ENCODE results near the gene ITGAL.
"Not testable (repeated sequence)": the region's sequence is repeated elsewhere in the genome, so short reads cannot be mapped to it uniquely, and the experiment has no call there.

ITGAL gene

DNA sequence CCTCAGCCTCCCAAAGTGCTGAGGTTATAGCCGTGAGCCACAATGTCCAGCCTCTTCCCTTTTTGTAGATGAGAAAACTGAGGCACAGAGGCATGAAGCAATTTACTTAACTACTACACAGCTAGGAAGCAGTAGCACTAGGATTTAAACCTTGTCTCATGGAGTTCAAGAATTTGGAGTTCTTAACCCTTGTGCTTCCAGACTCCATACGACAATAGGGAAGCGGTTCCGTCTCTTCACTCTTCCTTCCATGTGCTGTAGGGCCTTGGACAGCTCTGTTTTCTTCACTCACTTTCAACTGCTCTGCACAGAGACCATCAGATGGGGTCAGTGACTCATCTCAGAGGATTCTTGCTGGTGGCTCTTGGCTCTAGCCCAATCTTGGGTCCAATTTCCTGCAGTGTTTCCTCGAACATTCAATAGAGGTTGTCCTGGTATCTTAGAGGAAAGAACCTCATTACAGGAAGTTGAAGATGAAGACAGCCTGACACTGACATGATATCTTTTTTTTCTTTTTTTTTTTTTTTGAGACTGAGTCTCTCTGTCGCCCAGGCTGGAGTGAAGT is 19.3 kb downstream of the ITGAL start:
- DNase-seq (ENCODE audit: low spot score) = no peak

DNA sequence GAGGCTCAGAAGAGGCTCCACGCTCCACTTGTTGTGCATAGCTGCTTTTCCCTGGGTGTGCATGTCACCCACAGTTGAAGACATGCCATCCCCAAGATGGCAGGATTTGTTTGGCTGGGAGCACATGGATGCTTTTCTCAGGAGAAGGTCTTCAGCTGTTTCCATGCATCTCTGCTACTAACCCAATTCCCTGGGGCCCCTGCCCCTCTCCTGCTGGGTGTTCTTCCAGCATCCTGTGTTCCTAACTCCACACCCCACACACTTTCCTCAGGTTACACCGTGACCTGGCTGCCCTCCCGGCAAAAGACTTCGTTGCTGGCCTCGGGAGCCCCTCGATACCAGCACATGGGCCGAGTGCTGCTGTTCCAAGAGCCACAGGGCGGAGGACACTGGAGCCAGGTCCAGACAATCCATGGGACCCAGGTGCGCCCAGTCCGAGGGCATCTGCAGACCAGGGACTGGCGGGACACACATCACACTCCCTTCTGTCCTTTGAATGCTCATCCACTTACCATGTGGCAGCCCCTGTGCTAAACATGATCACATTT is 21.5 kb downstream of the ITGAL start:
- no peak for DNase-seq (ENCODE audit: low spot score)

GRCh38 chr16:30494709-30495108 is 22.2 kb downstream of the ITGAL start:
- DNase-seq (ENCODE audit: low spot score) = no peak

DNA sequence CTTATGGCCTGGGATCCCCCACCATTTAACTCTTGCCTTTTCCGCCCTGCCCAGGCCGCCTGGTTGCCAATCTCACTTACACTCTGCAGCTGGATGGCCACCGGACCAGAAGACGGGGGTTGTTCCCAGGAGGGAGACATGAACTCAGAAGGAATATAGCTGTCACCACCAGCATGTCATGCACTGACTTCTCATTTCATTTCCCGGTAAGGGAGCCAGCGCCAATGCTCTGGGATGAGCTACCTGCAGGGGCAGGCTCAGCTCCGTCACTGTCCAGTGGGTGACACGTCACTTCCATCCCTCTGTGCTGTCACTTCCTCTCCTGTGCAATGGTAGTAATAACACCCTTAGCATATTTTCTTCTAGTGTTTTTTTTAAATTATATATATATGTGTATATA is 26.7 kb downstream of the ITGAL start:
- DNase-seq (ENCODE audit: low spot score) = no peak

DNA sequence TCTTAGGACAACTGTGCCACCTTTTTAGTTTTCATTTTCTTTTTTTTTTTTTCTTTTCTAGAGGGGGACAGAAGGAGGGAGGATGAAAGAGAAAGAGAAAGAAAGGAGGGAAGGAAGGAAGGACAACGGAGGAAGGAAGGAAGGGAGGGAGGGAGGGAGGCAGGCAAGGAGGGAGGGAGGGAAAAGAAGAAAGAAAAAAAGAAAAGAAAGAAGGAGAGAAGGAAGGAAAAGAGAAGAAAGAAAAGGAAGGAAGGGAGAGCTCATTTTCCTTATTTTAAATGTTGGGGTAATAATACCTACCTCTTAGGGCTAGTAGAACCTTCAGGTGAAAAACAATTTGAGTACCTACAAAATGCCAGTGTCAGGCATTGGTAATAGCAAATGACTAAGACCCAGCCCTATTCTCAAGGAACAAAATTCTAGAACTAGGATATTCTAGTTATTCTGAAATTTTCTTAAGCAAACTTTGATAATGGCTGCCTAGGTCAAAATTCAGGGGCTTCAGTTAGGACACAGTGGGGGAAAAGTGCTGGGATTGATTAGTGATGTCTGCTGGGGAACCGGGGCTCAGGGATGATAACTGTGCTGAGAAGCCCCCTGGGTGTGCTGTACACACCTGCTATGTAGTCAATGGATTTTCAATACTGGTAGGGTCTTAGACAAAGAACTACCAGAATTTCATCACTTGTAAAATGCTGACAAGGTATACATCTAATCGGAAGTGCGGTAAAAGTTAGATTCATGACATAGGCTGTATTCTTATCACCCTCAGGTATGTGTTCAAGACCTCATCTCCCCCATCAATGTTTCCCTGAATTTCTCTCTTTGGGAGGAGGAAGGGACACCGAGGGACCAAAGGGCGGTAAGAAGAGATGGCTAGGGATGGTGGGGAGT is 31.1 kb downstream of the ITGAL start:
- no peak for DNase-seq (ENCODE audit: low spot score)

DNA sequence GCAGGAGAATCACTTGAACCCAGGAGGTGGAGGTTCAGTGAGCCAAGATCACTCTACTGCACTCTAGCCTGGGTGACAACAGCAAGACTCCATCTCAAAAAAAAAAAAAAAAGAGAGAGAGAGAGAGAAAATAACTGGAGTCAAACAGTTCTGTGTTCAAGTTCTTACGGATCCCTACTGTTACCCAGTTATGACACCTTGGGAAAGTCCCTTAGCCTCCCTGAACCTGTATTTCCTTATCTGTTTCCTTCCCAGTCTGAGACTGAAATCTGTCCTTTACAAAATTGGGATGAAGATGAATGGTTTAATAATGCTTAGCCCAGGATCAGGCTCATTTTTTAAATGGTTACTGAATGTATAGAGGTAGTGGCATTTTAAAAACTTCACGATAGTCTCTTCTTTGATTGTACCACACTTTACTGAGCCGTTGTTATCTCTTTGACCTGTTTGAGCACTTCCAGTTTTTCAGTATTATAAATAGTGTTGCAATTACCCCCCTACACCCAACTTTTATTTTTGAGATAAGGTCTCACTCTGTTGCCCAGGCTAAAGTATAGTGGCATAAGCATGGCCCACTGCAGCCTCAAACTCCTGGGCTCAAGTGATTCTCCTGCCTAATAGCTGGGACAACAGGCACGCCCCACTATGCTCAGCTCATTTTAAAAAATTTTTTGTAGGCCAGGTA is 36.7 kb downstream of the ITGAL start:
- DNase-seq (ENCODE audit: low spot score) = no peak

GRCh38 chr16:30510376-30510938 is 37.9 kb downstream of the ITGAL start:
- no peak for DNase-seq (ENCODE audit: low spot score)

GRCh38 chr16:30511509-30511908 is 39.0 kb downstream of the ITGAL start:
- no peak for DNase-seq (ENCODE audit: low spot score)

- DNase-seq (ENCODE audit: low spot score) = no peak
Observed at GRCh38 chr16:30515275-30515674, 42.7 kb downstream of the ITGAL start.

DNA sequence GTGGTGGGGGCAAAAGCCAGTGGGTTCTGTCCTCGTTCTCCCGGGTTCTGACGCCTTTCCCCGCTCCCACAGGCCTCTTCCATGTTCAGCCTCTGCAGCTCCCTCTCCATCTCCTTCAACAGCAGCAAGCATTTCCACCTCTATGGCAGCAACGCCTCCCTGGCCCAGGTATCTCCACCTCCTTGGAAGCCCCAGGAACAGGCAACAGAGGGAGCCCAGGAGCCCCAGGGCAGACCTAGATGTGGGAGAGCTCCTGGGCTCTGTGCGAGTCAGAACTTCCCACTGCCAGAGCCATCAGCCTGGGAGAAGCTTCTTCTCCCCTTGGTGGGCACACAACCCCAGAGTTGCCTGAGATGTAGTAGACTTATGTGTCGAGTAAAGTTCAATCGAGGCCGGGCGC is 46.0 kb downstream of the ITGAL start:
- DNase-seq (ENCODE audit: low spot score) = no peak

- DNase-seq (ENCODE audit: low spot score) = no peak
Observed at GRCh38 chr16:30519120-30520049, 46.8 kb downstream of the ITGAL start.

- DNase-seq (ENCODE audit: low spot score) = no peak
Observed at GRCh38 chr16:30521476-30521872, 48.9 kb downstream of the ITGAL start.

GRCh38 chr16:30521873-30522641 is 49.5 kb downstream of the ITGAL start:
- DNase-seq (ENCODE audit: low spot score) = no peak

- not testable (repeated sequence) for DNase-seq (ENCODE audit: low spot score)
Observed at GRCh38 chr16:30522702-30523463, 50.3 kb downstream of the ITGAL start.

- no peak for DNase-seq (ENCODE audit: low spot score)
Observed at GRCh38 chr16:30523768-30524574, 51.4 kb downstream of the ITGAL start.

DNA sequence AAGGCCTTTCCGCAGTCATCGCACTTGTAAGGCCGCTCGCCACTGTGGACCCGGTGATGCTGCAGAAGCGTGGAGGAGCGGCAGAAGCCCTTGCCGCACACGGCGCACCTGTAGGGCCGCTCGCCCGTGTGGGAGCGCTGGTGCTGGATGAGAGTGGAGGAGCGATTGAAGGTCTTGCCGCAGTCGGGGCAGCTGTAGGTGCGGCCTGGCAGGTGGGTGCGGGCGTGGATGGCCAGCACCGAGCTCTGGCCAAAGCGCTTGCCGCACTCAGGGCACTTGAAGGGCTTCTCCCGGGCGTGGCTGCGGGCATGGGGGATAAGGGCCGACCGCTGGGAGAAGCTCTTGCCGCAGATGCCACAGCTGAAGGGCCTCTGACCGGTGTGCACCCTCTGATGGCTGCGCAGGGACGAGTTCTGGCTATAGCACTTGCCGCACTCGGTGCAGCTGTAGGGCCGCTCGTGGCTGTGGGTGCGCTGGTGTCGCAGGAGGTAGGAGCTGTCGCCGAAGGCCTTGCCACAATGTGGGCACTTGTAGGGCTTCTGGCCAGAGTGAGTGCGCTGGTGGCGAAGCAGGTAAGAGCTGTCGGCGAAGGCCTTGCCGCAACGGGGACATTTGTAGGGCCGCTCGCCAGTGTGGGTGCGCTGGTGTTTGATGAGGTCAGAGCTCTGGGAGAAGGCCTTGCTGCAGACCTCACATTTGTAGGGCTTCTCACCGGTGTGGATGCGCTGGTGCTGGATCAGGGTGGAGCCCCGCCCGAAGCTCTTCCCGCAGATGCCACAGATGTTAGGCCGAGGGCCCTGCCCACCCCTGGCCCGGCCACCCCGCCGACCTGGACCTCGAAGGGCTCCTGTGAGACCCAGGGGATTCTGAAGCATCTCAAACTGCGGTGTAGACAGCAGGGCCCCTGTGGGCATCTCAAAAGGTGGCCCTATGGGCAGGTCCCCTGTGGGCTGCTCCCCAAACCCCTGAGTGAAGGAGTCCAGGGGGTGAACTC is 52.3 kb downstream of the ITGAL start:
- no peak for DNase-seq (ENCODE audit: low spot score)

- no peak for DNase-seq (ENCODE audit: low spot score)
Observed at GRCh38 chr16:30525844-30526136, 53.2 kb downstream of the ITGAL start.
